Fibroblast of villous mesenchyme (primary cell): ENCODE data around the gene CIART. TPM values are rescaled to one million over a fixed set of nuclear protein-coding genes. Genes with fewer than 3 reads are reported as not detected.
A peak's percentile ranks its signal among the peaks of the same experiment; 100 is the strongest.
"Not testable (repeated sequence)": the region's sequence is repeated elsewhere in the genome, so short reads cannot be mapped to it uniquely, and the experiment has no call there.

ENCODE experiments used
- DNase-seq: peaks from one replicate; pipeline ENCODE4 v3.0.0-alpha.2; 2010; ENCODE audit warnings: low read depth
- H3K4me3 ChIP-seq: 2 replicates; pipeline ENCODE4 v1.5.1; 2011; ENCODE audit warnings: low read depth, mild to moderate bottlenecking, low read length
- CTCF ChIP-seq: IDR thresholded peaks from 2 replicates; pipeline ENCODE4 v1.5.1; 2012; ENCODE audit warnings: low read depth, mild to moderate bottlenecking, low read length; ENCODE audit not compliant: insufficient read depth
- total RNA-seq: library from RNA; depleted of rRNA; stranded (reverse); fragments of >200 nt; gene quantifications from 2 replicates; pipeline ENCODE4 v1.2.3, GENCODE V29; 2012

The CIART gene
- total RNA-seq, 1 donor = 6.5 TPM

DNA sequence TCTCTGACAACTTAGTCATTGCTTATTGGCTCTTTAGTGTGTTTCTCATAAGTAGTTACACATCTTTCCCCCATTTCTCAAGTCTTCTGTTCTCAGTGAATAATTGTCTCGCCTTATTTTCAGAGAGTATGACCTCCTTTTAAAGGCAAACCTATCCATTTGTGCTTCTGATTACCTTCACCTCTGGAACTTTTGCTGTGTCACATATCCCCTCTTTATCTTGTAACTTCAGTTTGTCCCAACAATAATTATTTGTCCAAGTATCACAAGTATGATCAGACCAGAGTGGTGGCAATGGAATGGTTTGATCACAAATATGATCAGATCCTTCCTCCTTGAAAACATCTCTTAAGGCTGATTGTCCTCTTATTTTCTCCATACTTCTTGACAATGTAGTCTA is 6.0 kb downstream of the CIART start:
- no peak for TF ChIP-seq CTCF
- H3K4me3 ChIP-seq = no peak overlapping the region
- no peak for DNase-seq

DNA sequence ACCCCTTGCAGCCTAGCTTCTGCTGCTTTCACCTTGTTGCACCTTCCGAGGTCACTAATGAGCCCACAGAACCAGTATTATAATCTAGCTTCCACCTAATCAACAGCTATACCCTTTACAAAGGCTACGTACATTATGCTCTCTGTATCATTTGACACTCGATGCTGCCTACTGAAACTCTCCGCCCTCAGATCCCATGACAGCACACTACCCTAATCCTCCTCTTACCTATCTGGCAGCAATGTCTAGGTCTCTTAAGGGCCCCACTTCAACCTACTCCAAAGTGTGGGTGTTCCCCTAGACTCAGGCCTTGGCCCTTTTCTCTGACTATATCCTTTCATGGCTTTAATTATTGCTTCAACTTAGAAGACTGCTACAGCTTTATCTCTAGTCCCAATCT is 6.5 kb downstream of the CIART start:
- no peak overlapping the region for H3K4me3 ChIP-seq
- DNase-seq = no peak
- no peak for TF ChIP-seq CTCF

GRCh38 chr1:150293433-150294253 is 11.3 kb downstream of the CIART start, which contains the start of gene MRPS21:
MRPS21 (plus strand) TSS chr1:150293861; CDS start chr1:150294367, 506 bp downstream.
- no peak for TF ChIP-seq CTCF
- peak; percentile 89 for DNase-seq
- peak within 1 kb of the TSS; percentile 91 for H3K4me3 ChIP-seq

DNA sequence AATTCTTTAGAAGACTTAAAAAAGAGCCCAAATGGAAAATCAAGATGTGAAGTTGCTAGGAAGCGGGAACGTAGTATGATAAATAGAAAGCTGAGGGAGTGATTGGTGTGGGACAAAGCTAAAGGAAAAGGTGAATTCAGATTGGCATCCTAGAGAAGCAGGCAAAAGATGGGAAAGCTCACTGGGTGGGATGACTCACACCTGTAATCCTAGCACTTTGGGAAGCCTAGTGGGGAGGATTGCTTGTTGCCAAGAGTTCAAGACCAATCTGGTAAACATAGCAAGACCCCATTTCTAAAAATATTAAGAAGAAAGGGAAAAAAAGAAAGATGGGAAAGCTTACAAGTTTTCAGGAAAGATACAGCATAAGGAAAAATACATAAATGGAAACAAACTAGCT is 13.1 kb downstream of the CIART start:
- H3K4me3 ChIP-seq = no peak overlapping the region
- no peak for TF ChIP-seq CTCF
- DNase-seq = no peak

DNA sequence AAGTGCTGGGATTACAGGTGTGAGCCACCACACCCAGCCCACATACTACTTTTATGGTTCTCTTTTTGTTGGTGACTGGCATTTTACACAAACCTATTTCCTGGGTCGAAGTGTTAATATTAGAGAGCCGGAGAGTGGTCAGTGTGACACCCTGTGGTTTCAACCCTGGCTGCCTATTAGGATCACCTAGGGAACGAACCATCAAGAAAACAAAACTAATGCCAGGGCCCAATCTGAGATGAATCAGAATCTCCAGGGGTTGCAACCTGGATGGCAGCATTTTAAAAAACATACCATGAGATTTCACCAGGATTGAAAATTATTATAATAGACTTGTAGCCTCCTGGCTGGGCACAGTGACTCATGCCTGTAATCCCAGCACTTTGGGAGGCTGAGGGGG is 17.4 kb downstream of the CIART start:
- TF ChIP-seq CTCF = no peak
- no peak for DNase-seq
- no peak overlapping the region for H3K4me3 ChIP-seq

DNA sequence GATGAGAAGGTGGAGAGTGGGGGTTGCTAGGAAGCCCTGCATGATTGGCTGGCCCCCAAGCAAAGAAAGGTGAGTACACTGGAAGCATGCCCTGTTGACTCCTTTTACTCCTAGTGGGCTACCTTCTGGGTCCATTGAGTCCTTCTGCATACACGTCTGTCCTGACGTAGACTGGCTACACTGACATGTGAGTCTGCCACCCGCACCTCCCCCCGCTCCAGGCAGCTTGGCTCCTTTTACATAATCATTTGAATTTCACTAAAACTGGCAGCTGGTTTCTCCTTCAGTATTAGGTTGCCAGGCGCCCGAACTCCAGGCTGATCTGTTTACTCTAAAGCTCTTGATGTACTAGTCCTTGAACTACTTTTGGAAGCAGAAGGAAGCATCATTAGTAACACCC is 20.0 kb downstream of the CIART start:
- no peak for TF ChIP-seq CTCF
- H3K4me3 ChIP-seq = no peak overlapping the region
- no peak for DNase-seq

DNA sequence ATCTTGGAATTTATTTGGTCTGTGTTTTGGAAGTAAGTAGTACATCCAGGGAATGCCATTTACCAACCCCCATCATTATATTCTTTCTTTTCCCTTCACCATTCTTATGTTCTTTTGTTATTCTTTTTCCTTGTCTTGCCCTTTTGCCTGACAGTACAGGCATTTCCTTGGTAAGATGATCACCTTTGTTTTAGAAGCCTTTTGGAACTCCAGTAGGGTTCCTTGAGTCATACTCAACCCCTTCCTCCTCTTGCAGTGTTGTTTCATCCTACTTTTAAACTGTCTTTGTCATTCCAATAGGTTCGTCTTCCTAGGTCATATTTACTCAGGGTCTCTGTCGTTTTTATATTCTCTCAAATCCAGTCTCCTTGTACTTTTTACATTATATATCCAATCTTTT is 20.5 kb downstream of the CIART start:
- H3K4me3 ChIP-seq = no peak overlapping the region
- TF ChIP-seq CTCF = no peak
- no peak for DNase-seq

- H3K4me3 ChIP-seq, DNase-seq: not testable (repeated sequence)
These were observed 26.2 kb downstream of the CIART start for GRCh38 chr1:150308585-150308984.
